ENCODE results near the gene TLE4. TPM values are rescaled to one million over a fixed set of nuclear protein-coding genes. Genes with fewer than 3 reads are reported as not detected.

TLE4 gene
- total RNA-seq, 1 donor from 2014 or later: 98.5 TPM

DNA sequence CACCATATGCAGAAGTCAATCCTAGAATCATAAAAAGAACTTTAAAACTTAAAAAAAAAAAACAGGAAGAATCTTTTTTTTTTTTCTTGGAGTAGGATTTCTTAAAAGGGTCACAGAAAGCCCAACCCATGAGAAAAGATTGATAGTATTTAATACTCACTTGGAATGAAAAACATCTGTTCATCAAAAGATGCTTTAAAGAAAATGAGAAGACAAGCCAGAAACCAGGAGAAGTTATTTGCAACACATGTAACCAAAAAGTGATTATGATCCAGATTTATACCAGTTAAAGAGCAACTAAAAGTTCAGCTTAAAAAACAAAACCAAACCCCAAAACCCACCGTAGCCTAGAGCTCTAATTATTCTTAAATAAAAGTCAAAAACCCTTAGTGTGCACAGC is 69.3 kb downstream of the TLE4 start:
- no peak overlapping the region for H3K4me3 ChIP-seq (ENCODE audit: insufficient read depth, low read depth, low read length)
- no peak overlapping the region for H3K4me2 ChIP-seq (ENCODE audit: low read length)
- H3K9me3 Mint-ChIP-seq (ENCODE audit: unreplicated experiment): no peaks in the 10 kb centered on the region
- H3K36me3 Mint-ChIP-seq (ENCODE audit: low read depth, unreplicated experiment): peaks cover 16% of the 10 kb centered on the region
- no peak for DNase-seq (ENCODE audit: low read depth)
- H3K36me3 ChIP-seq (ENCODE audit: insufficient read depth, low read length): no peaks in the 10 kb centered on the region
- H3K27me3 ChIP-seq (ENCODE audit: insufficient read depth, low read length): no peaks in the 10 kb centered on the region
- no peak overlapping the region for H3K9ac ChIP-seq (ENCODE audit: low read length)
- peaks cover 2% of the 10 kb centered on the region for H3K4me1 ChIP-seq (ENCODE audit: insufficient read depth, low read length)
- H3K27me3 Mint-ChIP-seq (ENCODE audit: low read depth, unreplicated experiment): no peaks in the 10 kb centered on the region
- no peak overlapping the region for H3K27ac ChIP-seq (ENCODE audit: low read depth, low read length)
- no peak for FAIRE-seq
- TF ChIP-seq, protein P1, sequence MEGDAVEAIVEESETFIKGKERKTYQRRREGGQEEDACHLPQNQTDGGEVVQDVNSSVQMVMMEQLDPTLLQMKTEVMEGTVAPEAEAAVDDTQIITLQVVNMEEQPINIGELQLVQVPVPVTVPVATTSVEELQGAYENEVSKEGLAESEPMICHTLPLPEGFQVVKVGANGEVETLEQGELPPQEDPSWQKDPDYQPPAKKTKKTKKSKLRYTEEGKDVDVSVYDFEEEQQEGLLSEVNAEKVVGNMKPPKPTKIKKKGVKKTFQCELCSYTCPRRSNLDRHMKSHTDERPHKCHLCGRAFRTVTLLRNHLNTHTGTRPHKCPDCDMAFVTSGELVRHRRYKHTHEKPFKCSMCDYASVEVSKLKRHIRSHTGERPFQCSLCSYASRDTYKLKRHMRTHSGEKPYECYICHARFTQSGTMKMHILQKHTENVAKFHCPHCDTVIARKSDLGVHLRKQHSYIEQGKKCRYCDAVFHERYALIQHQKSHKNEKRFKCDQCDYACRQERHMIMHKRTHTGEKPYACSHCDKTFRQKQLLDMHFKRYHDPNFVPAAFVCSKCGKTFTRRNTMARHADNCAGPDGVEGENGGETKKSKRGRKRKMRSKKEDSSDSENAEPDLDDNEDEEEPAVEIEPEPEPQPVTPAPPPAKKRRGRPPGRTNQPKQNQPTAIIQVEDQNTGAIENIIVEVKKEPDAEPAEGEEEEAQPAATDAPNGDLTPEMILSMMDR (IDR thresholded peaks at IDR 0.05; ENCODE audit: insufficient read depth, low read depth, low read length): no peak
- H3K79me2 ChIP-seq (ENCODE audit: insufficient read depth, low read length): peaks cover 22% of the 10 kb centered on the region
- no peak overlapping the region for H3K27ac Mint-ChIP-seq (ENCODE audit: unreplicated experiment)
- H3K4me3 Mint-ChIP-seq (ENCODE audit: unreplicated experiment): no peak overlapping the region
- peaks cover 31% of the 10 kb centered on the region for H3K4me1 Mint-ChIP-seq (ENCODE audit: low read depth, unreplicated experiment)
- H4K20me1 ChIP-seq (ENCODE audit: insufficient read depth, low read length): peaks cover 39% of the 10 kb centered on the region
- no peak overlapping the region for H2AFZ ChIP-seq (ENCODE audit: low read depth, low read length)
- no peaks in the 10 kb centered on the region for H3K9me3 ChIP-seq (ENCODE audit: insufficient read depth, low read depth, low read length)

DNA sequence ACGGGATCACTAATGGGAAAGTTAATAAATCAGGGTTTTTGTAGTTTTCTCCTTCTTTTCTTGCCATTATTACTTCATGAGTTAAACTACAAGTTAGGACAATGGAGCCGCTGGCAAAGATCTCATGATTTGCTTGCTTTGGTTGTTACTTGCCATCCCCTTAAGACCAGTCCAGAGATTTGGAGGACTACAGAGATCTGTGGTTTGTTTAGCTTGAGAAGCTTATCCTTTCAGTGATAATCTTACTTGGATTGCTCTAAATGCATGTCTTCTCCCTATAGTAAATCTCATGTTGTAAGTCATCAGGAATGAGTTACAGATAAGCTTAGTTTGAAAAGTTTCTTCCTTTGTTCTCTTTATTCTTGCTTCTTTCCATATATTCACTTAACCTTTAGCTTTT is 70.9 kb downstream of the TLE4 start:
- no peak overlapping the region for H3K9ac ChIP-seq (ENCODE audit: low read length)
- H2AFZ ChIP-seq (ENCODE audit: low read depth, low read length): no peak overlapping the region
- H3K4me2 ChIP-seq (ENCODE audit: low read length): no peak overlapping the region
- Mint-ChIP-seq H3K27me3 (ENCODE audit: low read depth, unreplicated experiment) (no peaks in the 10 kb centered on the region), H3K4me3 (ENCODE audit: unreplicated experiment) (no peak overlapping the region), H3K27ac (ENCODE audit: unreplicated experiment) (no peak overlapping the region), H3K9me3 (ENCODE audit: unreplicated experiment) (no peaks in the 10 kb centered on the region), H3K4me1 (ENCODE audit: low read depth, unreplicated experiment) (peaks cover 25% of the 10 kb centered on the region), H3K36me3 (ENCODE audit: low read depth, unreplicated experiment) (peaks cover 16% of the 10 kb centered on the region)
- no peak overlapping the region for H3K4me3 ChIP-seq (ENCODE audit: insufficient read depth, low read depth, low read length)
- no peak for TF ChIP-seq EZH2 (IDR thresholded peaks at IDR 0.05; ENCODE audit: insufficient read depth, low read length)
- TF ChIP-seq, protein P1 (IDR thresholded peaks at IDR 0.05; ENCODE audit: insufficient read depth, low read depth, low read length): no peak
- no peak overlapping the region for H3K27ac ChIP-seq (ENCODE audit: low read depth, low read length)
- H3K4me1 ChIP-seq (ENCODE audit: insufficient read depth, low read length): peaks cover 2% of the 10 kb centered on the region
- peaks cover 37% of the 10 kb centered on the region for H4K20me1 ChIP-seq (ENCODE audit: insufficient read depth, low read length)
- H3K36me3 ChIP-seq (ENCODE audit: insufficient read depth, low read length): no peaks in the 10 kb centered on the region
- no peaks in the 10 kb centered on the region for H3K27me3 ChIP-seq (ENCODE audit: insufficient read depth, low read length)
- H3K9me3 ChIP-seq (ENCODE audit: insufficient read depth, low read depth, low read length): no peaks in the 10 kb centered on the region
- FAIRE-seq: peak; percentile 64
- peaks cover 15% of the 10 kb centered on the region for H3K79me2 ChIP-seq (ENCODE audit: insufficient read depth, low read length)
- peak; percentile 26 for DNase-seq (ENCODE audit: low read depth)

DNA sequence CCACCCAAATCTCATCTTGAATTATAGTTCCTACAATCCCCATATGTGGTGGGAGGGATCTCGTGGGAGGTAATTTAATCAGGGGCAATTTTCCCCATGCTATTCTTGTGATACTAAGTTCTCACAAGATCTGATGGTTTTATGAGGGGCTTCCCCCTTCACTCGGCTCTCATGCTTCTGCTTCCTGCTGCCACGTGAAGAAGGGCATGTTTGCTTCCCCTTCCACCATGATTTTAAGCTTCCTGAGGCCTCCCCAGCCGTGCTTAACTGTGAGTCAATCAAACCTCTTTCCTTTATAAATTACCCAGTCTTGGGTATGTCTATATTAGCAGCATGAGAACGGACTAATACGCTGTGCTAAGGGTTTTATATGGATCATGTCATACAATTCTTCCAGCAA is 72.3 kb downstream of the TLE4 start:
- TF ChIP-seq, protein P1 (IDR thresholded peaks at IDR 0.05; ENCODE audit: insufficient read depth, low read depth, low read length): no peak
- TF ChIP-seq EZH2 (IDR thresholded peaks at IDR 0.05; ENCODE audit: insufficient read depth, low read length): no peak
- Histone ChIP-seq H3K27ac (ENCODE audit: low read depth, low read length) (no peak overlapping the region), H3K36me3 (ENCODE audit: insufficient read depth, low read length) (no peaks in the 10 kb centered on the region), H3K4me3 (ENCODE audit: insufficient read depth, low read depth, low read length) (no peak overlapping the region), H3K79me2 (ENCODE audit: insufficient read depth, low read length) (peaks cover 20% of the 10 kb centered on the region), H3K27me3 (ENCODE audit: insufficient read depth, low read length) (no peaks in the 10 kb centered on the region), H4K20me1 (ENCODE audit: insufficient read depth, low read length) (peaks cover 37% of the 10 kb centered on the region), H3K9me3 (ENCODE audit: insufficient read depth, low read depth, low read length) (no peaks in the 10 kb centered on the region), H3K4me1 (ENCODE audit: insufficient read depth, low read length) (peaks cover 2% of the 10 kb centered on the region), H3K9ac (ENCODE audit: low read length) (no peak overlapping the region), H3K4me2 (ENCODE audit: low read length) (no peak overlapping the region), H2AFZ (ENCODE audit: low read depth, low read length) (no peak overlapping the region)
- Mint-ChIP-seq H3K27ac (ENCODE audit: unreplicated experiment) (no peak overlapping the region), H3K4me1 (ENCODE audit: low read depth, unreplicated experiment) (peaks cover 11% of the 10 kb centered on the region), H3K36me3 (ENCODE audit: low read depth, unreplicated experiment) (peaks cover 16% of the 10 kb centered on the region), H3K27me3 (ENCODE audit: low read depth, unreplicated experiment) (no peaks in the 10 kb centered on the region), H3K9me3 (ENCODE audit: unreplicated experiment) (no peaks in the 10 kb centered on the region), H3K4me3 (ENCODE audit: unreplicated experiment) (no peak overlapping the region)
- DNase-seq (ENCODE audit: low read depth) (no peak), FAIRE-seq (no peak)
